A673 (cell line): Measurements from ENCODE around the gene WBP4.

Experiments used
- EZH2 ChIP-seq: fragments of 200-600 bp; sonication (generic); IDR thresholded peaks from 2 replicates; pipeline ENCODE4 v1.6.1; 2017; ENCODE audit warnings: borderline replicate concordance, low read depth, mild to moderate bottlenecking, mixed read lengths, antibody characterized with exemption, low read length; ENCODE audit not compliant: poor library complexity, severe bottlenecking
- TF ChIP-seq, protein P1 (sequence below): fragments of 300-800, 200-600 bp; sonication (generic); conservative IDR thresholded peaks from 2 replicates; pipeline ENCODE4 v1.5.1; 2017; ENCODE audit warnings: low read depth, mild to moderate bottlenecking, antibody characterized with exemption, low read length, moderate library complexity, mixed read lengths

DNA sequence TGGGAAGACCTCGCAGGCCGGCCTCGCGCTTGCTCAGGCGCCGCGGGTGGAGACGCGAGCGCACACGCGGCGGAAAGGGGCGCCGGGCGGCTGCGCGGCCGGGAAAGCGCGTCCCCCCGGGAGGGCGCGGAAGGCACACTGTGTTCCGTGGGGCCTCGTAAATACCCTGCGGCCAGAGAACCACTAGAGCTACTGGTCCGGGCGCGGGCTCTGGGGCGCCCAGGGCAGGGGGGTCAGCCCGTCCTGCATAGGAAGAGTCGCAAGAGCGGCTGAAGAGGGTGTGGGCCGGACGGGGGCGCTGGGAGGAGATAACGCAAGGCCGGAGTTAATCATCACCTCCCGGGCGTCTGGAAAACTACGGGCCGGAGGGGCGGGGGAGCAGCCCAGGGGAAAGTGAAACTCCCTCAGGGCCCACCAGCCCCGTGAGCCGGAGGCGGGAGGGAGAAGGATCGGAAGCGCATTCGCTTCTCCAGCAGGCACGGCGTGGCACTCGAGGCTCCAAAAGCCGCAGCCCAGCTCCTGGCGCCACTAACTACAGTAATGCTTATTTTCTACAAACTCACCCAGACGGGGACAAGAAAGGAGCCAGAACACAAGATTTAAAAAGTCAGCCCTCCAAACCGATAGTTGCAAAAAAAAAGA, 1.1 kb upstream of the WBP4 start:
- TF ChIP-seq, protein P1, sequence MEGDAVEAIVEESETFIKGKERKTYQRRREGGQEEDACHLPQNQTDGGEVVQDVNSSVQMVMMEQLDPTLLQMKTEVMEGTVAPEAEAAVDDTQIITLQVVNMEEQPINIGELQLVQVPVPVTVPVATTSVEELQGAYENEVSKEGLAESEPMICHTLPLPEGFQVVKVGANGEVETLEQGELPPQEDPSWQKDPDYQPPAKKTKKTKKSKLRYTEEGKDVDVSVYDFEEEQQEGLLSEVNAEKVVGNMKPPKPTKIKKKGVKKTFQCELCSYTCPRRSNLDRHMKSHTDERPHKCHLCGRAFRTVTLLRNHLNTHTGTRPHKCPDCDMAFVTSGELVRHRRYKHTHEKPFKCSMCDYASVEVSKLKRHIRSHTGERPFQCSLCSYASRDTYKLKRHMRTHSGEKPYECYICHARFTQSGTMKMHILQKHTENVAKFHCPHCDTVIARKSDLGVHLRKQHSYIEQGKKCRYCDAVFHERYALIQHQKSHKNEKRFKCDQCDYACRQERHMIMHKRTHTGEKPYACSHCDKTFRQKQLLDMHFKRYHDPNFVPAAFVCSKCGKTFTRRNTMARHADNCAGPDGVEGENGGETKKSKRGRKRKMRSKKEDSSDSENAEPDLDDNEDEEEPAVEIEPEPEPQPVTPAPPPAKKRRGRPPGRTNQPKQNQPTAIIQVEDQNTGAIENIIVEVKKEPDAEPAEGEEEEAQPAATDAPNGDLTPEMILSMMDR: peak; percentile 38
- TF ChIP-seq EZH2: no peak
